ENCODE data around the gene MRPL36. TPM values are rescaled to one million over a fixed set of nuclear protein-coding genes. Genes with fewer than 3 reads are reported as not detected.
"Not testable (repeated sequence)": the region's sequence is repeated elsewhere in the genome, so short reads cannot be mapped to it uniquely, and the experiment has no call there.

MRPL36 gene
- total RNA-seq, 1 experiment from 2014 or later = 248 TPM

DNA sequence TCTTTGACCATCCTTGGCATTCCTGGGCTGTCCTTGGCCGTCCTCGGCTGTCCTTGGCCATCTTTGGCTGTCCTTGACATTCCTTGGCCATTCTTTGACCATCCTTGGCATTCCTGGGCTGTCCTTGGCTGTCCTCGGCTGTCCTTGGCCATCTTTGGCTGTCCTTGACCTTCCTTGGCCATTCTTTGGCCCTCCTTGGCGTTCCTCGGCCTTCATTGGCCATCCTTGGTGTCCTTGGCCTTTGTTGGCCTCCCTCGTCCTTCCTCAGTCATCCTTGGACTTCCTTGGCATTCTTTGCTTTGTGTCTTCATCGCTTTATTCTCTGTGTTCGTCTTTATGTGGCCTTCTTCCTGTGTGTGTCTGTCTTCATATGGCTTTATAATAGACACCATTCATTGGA lies 22.2 kb upstream of the MRPL36 start:
- Histone ChIP-seq H3K36me3 (peaks cover 90% of the 10 kb centered on the region), H3K27me3 (no peaks in the 10 kb centered on the region), H3K4me3 (no peak overlapping the region), H3K9me3 (no peaks in the 10 kb centered on the region; the same call in 1 of the 2 replicates)
- DNase-seq = no peak

- peaks cover 90% of the 10 kb centered on the region for H3K36me3 ChIP-seq
- no peak overlapping the region for H3K4me3 ChIP-seq
- H3K9me3 ChIP-seq = no peaks in the 10 kb centered on the region; the same call in 1 of the 2 replicates
- H3K27me3 ChIP-seq = no peaks in the 10 kb centered on the region
- no peak for DNase-seq
These were observed 21.3 kb upstream of the MRPL36 start for GRCh38 chr5:1820926-1821325.

GRCh38 chr5:1820381-1820780 lies 20.7 kb upstream of the MRPL36 start:
- Histone ChIP-seq H3K4me3 (no peak overlapping the region), H3K27me3 (no peaks in the 10 kb centered on the region), H3K36me3 (peaks cover 90% of the 10 kb centered on the region), H3K9me3 (no peaks in the 10 kb centered on the region; the same call in 1 of the 2 replicates)
- no peak for DNase-seq

DNA sequence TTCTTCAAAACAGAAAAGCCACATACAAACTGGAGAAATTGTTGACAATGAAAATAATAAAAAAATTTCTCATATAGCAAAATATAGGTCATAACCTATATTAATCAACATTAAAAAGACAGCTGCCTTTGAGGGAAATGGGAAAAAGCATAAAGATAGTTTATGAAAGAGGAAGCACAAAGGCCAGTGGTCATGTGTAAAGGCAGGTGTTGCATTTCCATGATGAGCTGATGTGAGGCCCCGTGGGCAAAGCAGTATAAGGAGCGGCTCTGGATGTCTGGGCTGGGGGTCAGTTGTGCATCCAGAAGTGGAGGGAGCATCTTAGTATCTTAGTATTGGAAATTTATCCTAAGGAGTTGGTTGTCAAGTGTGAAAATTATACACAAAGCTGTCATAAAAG lies 19.8 kb upstream of the MRPL36 start:
- H3K27me3 ChIP-seq = no peaks in the 10 kb centered on the region
- H3K9me3 ChIP-seq = no peaks in the 10 kb centered on the region; the same call in 1 of the 2 replicates
- H3K36me3 ChIP-seq = peaks cover 93% of the 10 kb centered on the region
- no peak for DNase-seq
- H3K4me3 ChIP-seq = no peak overlapping the region

GRCh38 chr5:1818784-1819183 lies 19.1 kb upstream of the MRPL36 start:
- DNase-seq = no peak
- Histone ChIP-seq H3K4me3 (no peak overlapping the region), H3K27me3 (no peaks in the 10 kb centered on the region), H3K36me3 (peaks cover 93% of the 10 kb centered on the region), H3K9me3 (no peaks in the 10 kb centered on the region; the same call in 1 of the 2 replicates)

DNA sequence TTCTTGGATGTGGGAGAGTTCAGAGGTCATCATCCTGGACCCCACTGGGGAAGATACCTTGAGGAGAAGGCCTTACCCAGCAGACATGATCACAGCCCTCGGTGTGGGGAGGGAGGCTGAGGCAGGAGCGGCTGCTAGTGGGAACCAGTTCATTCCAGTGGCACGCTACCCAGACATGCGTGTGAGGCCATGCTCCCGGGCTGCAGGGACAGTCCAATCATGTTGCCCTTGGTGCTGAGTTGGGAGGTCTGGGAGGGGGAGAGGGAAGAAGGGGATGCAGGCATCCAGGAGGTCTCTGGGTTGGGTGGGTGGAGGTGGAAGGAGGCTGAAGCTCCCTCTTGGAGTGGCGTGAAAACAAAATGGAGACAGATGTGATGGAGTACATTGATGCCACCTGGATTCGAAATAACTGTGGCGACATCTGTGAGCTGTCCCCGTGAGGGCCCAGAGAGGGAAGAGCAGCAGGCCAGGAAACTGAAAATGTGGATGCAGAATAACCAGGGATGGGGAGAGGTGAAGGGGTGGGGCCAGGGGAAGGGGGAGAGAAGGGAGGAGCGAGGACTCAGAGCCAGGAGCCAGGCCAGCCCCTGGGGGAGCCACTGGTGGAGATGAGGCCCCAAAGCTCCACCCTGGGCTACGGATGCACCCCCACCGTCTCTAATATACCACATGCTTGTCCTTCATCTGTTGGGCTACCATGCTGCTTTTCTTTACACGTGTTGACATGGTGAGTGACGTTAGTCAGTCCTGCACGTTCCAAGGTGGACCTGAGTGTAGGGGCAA lies 17.8 kb upstream of the MRPL36 start:
- DNase-seq = no peak
- Histone ChIP-seq H3K27me3 (no peaks in the 10 kb centered on the region), H3K9me3 (no peaks in the 10 kb centered on the region; the same call in 1 of the 2 replicates), H3K36me3 (peaks cover 94% of the 10 kb centered on the region), H3K4me3 (no peak overlapping the region)

- not testable (repeated sequence) for H3K27me3 ChIP-seq, H3K4me3 ChIP-seq, H3K9me3 ChIP-seq, DNase-seq
- H3K36me3 ChIP-seq = peaks cover 94% of the 10 kb centered on the region
These were observed 17.0 kb upstream of the MRPL36 start for GRCh38 chr5:1816495-1817089.

- Histone ChIP-seq H3K27me3 (no peaks in the 10 kb centered on the region), H3K36me3 (peaks cover 93% of the 10 kb centered on the region), H3K4me3 (no peak overlapping the region), H3K9me3 (no peaks in the 10 kb centered on the region; the same call in 1 of the 2 replicates)
- no peak for DNase-seq
These were observed 16.2 kb upstream of the MRPL36 start for GRCh38 chr5:1815881-1816292.

GRCh38 chr5:1815071-1815786 lies 15.6 kb upstream of the MRPL36 start:
- H3K27me3 ChIP-seq = no peaks in the 10 kb centered on the region
- H3K36me3 ChIP-seq = peaks cover 94% of the 10 kb centered on the region
- DNase-seq = no peak
- no peak overlapping the region for H3K4me3 ChIP-seq
- H3K9me3 ChIP-seq = no peaks in the 10 kb centered on the region; the same call in 1 of the 2 replicates

GRCh38 chr5:1814183-1815020 lies 14.8 kb upstream of the MRPL36 start:
- Histone ChIP-seq H3K9me3 (no peaks in the 10 kb centered on the region; the same call in 1 of the 2 replicates), H3K4me3 (no peak overlapping the region), H3K27me3 (no peaks in the 10 kb centered on the region), H3K36me3 (peaks cover 94% of the 10 kb centered on the region)
- DNase-seq = no peak

GRCh38 chr5:1810581-1811101 lies 11.0 kb upstream of the MRPL36 start:
- peaks cover 98% of the 10 kb centered on the region for H3K36me3 ChIP-seq
- no peak for DNase-seq
- no peaks in the 10 kb centered on the region for H3K9me3 ChIP-seq
- H3K27me3 ChIP-seq = no peaks in the 10 kb centered on the region
- no peak overlapping the region for H3K4me3 ChIP-seq

GRCh38 chr5:1809416-1810035 lies 9.9 kb upstream of the MRPL36 start:
- Histone ChIP-seq H3K27me3 (no peaks in the 10 kb centered on the region), H3K4me3 (no peak overlapping the region), H3K9me3 (no peaks in the 10 kb centered on the region), H3K36me3 (peaks cover 98% of the 10 kb centered on the region)
- no peak for DNase-seq

GRCh38 chr5:1808439-1808838 lies 8.8 kb upstream of the MRPL36 start:
- no peak for DNase-seq
- H3K36me3 ChIP-seq = peaks cover 98% of the 10 kb centered on the region

GRCh38 chr5:1807451-1808185 lies 8.0 kb upstream of the MRPL36 start:
- Histone ChIP-seq H3K4me3 (no peak overlapping the region), H3K9me3 (no peaks in the 10 kb centered on the region), H3K27me3 (no peaks in the 10 kb centered on the region), H3K36me3 (peaks cover 98% of the 10 kb centered on the region)
- DNase-seq = no peak

More at GRCh38 chr5:1808439-1808838, 8.8 kb upstream of the MRPL36 start:
- Histone ChIP-seq H3K27me3 (no peaks in the 10 kb centered on the region), H3K4me3 (no peak overlapping the region), H3K9me3 (no peaks in the 10 kb centered on the region)

GRCh38 chr5:1806974-1807373 lies 7.3 kb upstream of the MRPL36 start:
- no peaks in the 10 kb centered on the region for H3K9me3 ChIP-seq
- peaks cover 95% of the 10 kb centered on the region for H3K36me3 ChIP-seq
- H3K4me3 ChIP-seq = no peak overlapping the region
- DNase-seq = no peak
- no peaks in the 10 kb centered on the region for H3K27me3 ChIP-seq

Measured in MG63 (cell line).